Measurements from ENCODE around the gene SF3A1. TPM values are rescaled to one million over a fixed set of nuclear protein-coding genes. Genes with fewer than 3 reads are reported as not detected.

The SF3A1 gene
- total and polyA plus RNA-seq, 9 of the 15 experiments (the other 6 are each of a cell fraction or from before 2014, with no cell fraction given) = 6.7 to 228 (median 13.0) TPM

GRCh38 chr22:30390974-30391691 lies 34.4 kb upstream of the SF3A1 start (continued):
- TF ChIP-seq POU5F1 (IDR thresholded peaks at IDR 0.05; ENCODE audit: borderline replicate concordance, low read depth, low read length, partially characterized antibody) = no peak
- peak; percentile 49; the same call in 1 of the 2 replicates for TF ChIP-seq L3MBTL2 (IDR thresholded peaks at IDR 0.05)
- no peak for TF ChIP-seq ZC3H11A (IDR thresholded peaks at IDR 0.05; ENCODE audit: low read depth, low read length)
- TF ChIP-seq FOSL1 (tag; conservative IDR thresholded peaks at IDR 0.05) = peak; percentile 72
- peak; percentile 74 for TF ChIP-seq ZNF280A (IDR thresholded peaks at IDR 0.05; ENCODE audit: low read depth, partially characterized antibody)
- TF ChIP-seq TAF15 (IDR thresholded peaks at IDR 0.05; ENCODE audit: low read depth, low read length) = no peak
- TF ChIP-seq ARID2 (IDR thresholded peaks at IDR 0.05) = peak; percentile 76
- no peak for TF ChIP-seq RBFOX2 (IDR thresholded peaks at IDR 0.05; ENCODE audit: low read depth, low read length)
- no peak for TF ChIP-seq NFIX (CRISPR knock-in tag; IDR thresholded peaks at IDR 0.05; ENCODE audit: low read depth)
- no peak for TF ChIP-seq ZBTB12 (CRISPR knock-in tag; IDR thresholded peaks at IDR 0.05)
- TF ChIP-seq ZBTB8A (IDR thresholded peaks at IDR 0.05; ENCODE audit: partially characterized antibody) = no peak
- peak in 1 of 2 experiments; percentile 69; a peak in 2 of 4 replicates for TF ChIP-seq MAZ (CRISPR knock-in tag; conservative IDR thresholded peaks at IDR 0.05 in 1 of 2, IDR thresholded peaks at IDR 0.05 in 1 of 2)
- TF ChIP-seq TRIM24 (IDR thresholded peaks at IDR 0.05) = peak in 1 of 2 experiments; percentile 13; a peak in 1 of 4 replicates
- TF ChIP-seq ZSCAN29 (IDR thresholded peaks at IDR 0.05) = no peak
- no peak for TF ChIP-seq ELF2 (CRISPR knock-in tag; IDR thresholded peaks at IDR 0.05)
- no peak for TF ChIP-seq MED1 (CRISPR knock-in tag; IDR thresholded peaks at IDR 0.05; ENCODE audit: borderline replicate concordance)
- TF ChIP-seq TSHZ1 (CRISPR knock-in tag; IDR thresholded peaks at IDR 0.05) = no peak
- TF ChIP-seq ZNF124 (CRISPR knock-in tag; IDR thresholded peaks at IDR 0.05) = no peak
- no peak for TF ChIP-seq VEZF1 (CRISPR knock-in tag; IDR thresholded peaks at IDR 0.05)
- no peak for TF ChIP-seq DPF2 (IDR thresholded peaks at IDR 0.05)
- TF ChIP-seq ZBTB7A (IDR thresholded peaks at IDR 0.05; ENCODE audit: borderline replicate concordance, control insufficient read depth, low read depth, low read length) = no peak
- no peak for TF ChIP-seq ZNF324 (CRISPR knock-in tag; IDR thresholded peaks at IDR 0.05)

Data from K562 (cell line).